CD4-positive, alpha-beta T cell treated with Interleukin-6 at 100 ng/mL for 8 hours (primary cell): ENCODE measurements around the gene PRKCE.
A peak's percentile ranks its signal among the peaks of the same experiment; 100 is the strongest.

ENCODE experiments used
- DNase-seq: peaks from one replicate; pipeline ENCODE4 v3.0.0-alpha.2; 2020; ENCODE audit warnings: mixed read lengths, low spot score

Gene PRKCE

DNA sequence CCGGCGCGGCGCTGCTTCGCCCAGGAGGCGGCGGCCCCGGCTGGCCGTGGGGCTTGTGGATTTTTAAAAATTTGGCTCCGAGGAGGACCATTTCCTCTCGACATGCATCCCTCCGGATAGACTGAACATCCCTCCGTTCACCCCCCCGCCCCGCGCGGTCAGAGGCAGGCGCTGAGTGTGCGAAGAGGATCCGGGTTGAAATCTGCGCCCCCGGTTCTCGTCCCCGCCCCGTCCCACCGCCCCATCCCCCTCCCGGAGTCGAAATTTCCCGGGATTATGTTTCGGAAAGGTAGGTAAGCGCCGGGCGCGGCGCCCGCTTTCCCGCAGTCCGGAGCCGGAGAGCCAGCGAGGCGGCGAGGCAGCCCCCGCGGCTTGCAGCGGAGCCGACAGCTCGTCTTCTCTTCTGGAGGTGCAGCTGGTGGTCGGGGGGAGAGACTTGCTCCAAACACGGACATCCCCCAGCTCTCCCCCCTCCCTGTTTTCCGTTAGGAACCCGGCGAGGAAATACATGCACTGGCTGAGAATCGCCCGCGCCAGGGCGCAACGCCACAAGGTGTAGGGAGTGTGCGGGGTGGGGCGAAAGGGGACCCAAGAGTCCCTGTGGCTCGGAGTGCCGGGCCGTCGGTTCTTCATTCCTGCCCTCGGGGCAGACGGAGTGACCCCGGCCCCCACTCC lies at the start of gene PRKCE:
Gene PRKCE, plus strand, starts transcription at position 261 of the 675 bp plus-strand sequence.
- peak; percentile 45 for DNase-seq

DNA sequence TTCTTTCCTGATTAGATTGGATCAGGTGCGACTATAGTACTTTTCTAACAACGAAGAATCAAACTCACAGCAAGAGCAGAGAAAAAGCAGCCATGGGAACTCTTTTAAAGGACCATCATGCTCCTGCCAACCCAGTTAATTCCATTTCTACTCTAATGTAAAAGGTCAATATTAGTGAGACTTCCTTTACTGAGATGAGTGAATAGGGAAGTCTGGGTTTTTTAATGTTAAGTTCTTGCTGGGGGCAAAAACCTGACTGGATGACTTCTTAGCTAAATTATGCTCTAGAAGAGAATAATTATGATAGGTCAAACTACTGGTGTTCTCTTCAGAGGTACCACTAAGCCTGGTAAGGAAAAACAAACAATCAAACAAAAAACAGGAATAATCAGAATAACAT lies 48.9 kb upstream of the PRKCE start:
- no peak for DNase-seq

DNA sequence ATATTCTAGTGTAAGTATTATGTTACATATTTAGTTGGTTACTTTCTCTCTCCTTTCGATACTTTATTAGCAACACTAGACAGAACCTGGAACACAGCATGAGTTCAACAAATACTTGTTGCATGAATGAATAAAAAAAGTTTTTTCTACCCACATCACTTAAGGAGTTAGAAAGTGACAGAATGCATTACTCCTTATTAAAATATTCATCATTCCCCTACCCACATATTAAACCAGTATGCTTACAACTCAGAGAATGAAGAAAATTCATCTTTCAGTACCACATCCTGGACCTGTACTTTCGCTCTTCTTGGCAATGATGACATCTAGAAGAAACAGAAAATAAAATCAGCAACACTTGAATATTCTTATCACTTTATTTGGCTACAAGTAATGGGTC lies 46.4 kb upstream of the PRKCE start:
- no peak for DNase-seq

DNA sequence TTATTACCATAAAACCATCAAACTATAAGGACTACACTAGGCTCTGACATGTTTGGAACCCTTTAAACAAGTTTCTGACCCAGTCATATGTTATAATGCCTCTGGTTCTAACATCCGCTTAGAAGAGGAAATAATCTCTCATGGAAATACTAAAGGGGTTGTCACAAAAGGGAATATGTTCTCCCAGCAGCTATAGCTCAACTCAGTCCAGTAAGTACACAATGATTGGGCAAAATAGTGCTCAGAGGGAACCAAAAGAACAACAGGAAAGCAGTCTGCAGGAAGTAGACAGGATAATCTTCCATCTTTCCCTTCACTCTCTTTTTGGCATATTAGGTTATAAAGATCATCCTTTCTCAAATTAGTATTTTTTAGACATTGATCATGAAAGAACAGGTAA lies 44.7 kb upstream of the PRKCE start:
- no peak for DNase-seq

DNA sequence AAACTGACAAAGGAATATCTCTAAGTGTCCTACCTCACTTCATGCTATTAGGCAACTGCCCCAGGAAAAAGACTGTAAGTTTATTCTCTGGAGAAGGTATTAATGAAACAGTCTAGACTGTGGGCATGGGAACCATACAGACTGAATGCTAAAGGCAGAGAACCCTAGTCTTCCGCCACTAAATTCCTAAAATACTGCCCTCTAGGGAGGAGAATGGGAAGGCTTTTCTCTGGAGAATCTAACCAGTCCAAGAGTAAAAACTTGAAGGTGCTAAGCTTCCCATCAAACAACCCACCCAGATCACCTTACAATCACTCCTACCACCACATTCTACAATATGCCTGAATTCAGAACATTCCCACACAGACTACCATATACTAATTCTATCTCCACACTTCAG lies 43.8 kb upstream of the PRKCE start:
- no peak for DNase-seq

DNA sequence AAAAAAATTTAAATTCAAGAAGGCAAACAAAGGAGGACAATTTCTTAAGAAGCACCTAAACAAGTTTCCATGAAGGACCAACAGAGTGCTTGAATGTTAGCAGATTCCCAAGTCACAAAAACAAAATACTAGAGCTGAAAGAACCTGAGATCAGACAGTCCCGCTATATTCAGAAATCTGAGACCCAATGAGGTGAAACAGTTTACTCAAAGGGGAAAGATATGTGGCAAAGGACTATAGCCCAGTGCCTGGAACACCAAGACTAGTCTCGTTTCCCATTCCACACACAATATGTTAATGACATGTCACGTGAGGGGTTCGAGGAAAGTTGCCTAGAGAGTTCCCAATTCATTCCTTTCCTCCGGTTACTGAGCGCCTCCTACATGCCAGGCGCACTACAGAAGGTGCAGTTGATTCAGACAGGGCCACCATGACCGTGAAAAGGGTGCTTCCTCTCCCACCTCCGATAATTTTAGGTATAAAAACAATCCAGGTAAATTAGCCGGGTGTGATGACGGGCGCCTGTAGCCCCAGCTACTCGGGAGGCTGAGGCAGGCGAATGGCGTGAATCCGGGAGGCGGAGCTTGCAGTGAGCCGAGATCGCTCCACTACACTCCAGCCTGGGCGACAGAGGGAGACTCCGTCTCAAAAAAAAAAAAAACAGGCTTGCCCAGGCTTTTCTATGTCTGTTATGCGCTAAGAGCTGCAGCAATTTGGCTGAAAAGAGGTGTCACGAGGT lies 41.0 kb upstream of the PRKCE start:
- DNase-seq: peak; percentile 8

DNA sequence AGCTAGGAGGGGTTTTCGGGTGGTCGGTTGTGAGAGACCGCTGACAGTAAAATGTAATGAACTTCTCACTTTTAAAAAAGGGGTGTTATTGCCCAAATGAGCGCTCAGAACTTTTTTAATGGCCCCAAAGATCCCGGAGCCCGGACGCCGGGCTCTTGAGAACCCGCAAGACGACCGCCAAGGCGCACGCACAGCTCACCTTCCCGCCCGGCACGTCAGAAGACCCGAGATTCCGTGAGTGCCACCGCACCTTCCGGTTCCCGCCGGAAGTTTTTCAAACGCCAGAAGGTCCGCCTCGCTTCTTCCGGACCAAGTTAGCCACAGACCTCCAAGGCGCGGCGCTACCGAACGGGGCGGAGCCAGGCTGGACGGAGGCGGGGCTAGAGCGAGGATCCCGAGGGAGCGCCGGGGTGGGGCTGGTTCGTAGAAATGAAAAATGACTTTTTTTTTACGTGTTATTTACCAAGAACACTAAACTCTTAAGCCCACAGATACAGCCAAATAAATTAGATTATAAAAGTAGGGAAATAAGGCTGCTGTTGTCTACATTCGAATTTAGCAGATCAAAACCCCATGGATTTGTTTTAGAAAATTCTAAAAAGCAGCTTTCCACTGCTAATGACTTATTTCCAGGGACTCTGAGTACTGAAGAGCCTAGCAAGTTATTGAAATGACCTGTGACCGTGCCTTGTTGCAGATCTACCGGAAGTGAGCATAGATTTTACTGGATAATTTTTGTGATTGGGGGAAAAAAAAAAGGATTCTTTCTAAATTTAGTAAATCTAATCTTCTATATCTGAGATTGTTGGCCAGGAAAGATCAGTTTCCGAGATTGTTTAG lies 40.2 kb upstream of the PRKCE start, which contains the start of gene SRBD1:
Gene SRBD1, minus strand, starts transcription at position 248 of the 840 bp plus-strand sequence. CDS start 5,826 bp downstream, outside the sequence.
- peak; percentile 86 for DNase-seq

DNA sequence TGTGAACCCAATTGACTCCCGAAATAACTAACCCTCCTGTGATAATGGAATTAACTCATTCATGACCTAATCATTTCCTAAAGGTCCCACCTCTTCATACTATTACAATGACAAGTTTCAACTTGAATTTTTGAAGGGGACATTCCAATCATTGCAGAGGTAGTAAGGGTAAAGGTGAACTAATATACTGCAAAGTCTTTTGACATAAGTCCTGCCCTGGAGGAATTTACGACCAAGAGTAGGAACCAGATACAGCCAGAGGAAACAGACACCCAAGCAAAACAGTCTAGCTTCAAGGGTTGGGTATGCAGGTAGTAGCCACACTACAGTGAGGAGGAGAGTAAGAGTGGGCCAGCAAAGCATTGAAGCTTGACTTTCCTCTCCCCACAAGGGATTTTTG lies 39.2 kb upstream of the PRKCE start:
- no peak for DNase-seq

DNA sequence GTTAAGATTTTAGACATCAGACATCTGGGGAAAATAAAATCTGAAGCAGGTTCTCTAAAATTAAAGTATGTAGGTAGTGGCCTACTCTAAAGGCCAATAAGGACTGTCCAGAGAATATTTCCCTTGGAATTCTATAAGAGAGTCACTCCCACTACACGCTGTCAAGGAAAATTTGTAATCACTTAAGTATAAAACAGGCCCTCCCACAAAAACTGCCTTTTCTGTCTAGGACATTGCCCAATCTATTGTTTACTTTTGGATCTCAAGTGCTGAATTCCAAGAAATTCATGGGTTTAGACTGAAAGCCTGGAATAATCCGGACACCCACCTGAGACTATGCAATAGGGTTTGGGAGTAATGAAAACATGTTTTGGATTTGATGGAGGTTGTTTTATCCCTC lies 38.7 kb upstream of the PRKCE start:
- no peak for DNase-seq

DNA sequence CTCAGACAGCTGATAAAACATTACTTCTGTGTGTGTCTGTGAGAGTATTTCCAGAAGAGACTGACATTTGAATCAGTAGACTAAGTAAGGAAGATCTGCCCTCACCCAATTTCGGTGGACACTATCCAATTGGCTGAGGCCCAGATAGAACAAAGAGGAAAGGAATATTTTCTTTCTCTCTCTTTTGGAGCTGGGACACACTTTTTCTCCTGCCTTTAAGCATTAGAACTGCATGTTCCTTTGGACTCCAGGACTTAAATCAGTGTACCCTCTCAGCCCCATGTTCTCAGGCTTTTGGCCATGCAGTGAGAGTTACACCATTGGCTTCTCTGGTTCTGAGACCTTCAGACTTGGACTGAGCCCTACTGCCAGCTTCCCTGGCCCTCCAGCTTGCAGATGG lies 37.1 kb upstream of the PRKCE start:
- no peak for DNase-seq

DNA sequence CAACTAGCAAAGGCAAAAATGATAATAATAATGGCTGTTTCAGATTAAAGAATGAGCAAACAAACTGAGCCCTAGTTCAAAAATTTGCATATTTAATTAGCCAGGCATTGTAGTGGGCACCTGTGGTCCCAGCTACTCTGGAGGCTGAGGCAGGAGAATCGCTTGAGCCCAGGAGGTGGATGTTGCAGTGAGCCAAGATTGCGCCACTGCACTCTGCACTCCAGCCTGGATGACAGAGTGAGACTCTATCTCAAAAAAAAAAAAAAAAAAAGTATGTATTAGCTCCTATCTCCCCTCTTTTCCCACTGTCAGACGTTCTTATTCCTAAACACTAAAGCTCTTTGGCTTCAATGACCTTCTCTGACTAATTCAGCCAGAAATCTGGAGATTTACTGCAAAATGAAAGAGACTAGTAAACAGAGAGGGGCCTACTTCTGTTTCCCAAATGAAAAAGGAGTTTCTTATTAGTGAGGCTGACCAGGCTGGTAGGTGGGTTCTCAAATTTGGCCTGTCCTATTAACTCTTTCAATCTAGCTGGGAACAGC lies 36.5 kb upstream of the PRKCE start:
- no peak for DNase-seq

DNA sequence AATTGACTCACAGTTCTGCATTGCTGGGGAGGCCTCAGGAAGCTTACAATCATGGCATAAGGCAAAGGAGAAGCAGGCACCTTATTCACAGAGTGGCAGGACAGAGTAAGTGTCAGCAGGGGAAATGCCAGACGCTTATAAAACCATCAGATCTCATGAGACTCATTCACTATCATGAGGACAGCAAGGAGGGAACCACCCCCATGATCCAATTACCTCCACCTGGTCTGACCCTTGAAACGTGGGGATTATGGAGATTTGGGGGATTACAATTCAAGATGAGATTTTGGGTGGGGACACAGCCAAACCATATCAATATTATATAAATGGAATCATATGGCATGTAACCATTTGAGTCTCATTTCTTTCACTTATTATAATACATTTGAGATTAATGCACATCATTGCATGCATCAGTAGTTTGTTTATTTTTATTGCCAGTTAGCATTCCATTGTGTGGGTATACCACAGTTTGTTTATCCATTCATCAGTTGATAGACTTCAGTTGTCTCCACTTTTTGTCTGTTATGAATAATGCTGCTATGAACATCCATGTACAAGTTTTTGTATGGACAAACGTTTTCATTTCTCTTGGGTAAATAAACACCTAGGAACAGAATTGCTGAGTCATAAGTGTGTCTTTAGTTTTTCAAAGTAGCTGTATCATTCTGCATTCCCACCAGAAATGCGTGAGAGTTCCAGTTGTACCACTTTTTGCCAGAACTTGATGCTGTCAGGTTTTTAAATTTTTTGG lies 34.6 kb upstream of the PRKCE start:
- no peak for DNase-seq

DNA sequence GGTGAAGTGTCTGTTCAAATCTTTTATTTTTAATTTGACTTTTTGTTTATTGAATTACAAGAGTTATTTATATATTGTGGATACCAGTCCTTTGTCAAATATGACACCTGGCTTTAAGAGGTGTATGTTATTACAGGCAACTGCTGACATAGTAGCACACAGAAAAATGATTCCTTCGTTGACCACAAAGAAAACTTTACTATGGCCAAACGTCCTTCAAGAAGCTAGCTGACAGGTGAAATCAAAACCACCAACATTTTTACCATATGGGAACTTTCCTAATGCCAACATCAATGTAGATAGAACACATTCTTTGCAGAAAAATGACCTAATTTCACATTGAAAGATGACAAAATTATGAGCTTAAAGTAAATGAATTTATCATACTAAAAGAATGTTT lies 34.0 kb upstream of the PRKCE start:
- no peak for DNase-seq

DNA sequence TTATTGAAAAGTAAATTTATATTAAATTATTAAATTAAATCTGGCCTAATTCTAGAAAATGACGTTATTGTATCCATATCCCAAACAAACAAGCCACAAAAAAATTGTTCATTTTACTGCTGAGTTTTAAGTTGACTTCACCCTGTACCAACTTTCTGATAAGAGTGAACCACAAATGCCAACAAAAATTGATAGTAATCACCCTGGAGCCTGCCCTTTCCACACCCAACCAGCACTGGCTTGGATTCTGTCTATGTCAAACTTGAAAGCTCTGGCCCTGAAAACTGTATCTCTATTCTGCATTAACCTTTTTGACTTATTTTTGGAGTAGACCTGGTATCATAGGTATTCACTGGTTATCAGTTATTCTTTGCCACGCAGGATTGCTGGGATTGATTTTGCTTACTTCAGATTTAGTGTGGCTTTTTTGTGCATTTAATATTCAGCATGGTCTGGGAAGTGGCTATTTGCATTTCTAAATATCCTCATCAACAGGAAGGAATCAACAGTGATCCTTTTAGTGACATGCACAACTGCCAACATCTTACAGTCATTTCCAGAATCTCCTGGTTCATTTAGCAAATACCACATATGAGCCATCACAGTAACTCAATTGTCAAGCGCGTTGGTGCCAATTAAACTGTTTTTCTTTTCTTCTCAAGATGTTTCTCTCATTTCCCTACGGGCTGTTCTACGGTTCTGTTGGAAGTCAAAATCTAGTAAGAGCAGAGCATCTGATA lies 29.0 kb upstream of the PRKCE start:
- DNase-seq: no peak

DNA sequence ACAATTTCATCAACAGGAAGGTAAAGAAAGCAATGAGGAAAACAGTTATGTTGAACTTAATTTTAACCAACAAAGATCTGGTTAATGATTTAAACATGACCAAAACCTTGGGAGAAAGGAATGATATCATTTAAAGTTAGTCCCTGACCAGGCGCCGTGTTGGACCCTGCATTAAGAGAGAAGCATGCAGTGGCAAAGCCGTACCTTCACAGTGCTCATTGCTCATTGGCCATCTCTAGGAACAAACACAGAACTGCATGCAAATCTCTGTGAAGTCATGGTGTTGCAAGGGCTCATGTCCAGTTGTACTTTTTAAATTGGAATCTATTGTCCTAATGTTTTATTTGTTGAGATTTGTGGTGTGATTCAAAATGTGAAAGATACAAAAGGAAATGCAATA lies 28.4 kb upstream of the PRKCE start:
- no peak for DNase-seq

DNA sequence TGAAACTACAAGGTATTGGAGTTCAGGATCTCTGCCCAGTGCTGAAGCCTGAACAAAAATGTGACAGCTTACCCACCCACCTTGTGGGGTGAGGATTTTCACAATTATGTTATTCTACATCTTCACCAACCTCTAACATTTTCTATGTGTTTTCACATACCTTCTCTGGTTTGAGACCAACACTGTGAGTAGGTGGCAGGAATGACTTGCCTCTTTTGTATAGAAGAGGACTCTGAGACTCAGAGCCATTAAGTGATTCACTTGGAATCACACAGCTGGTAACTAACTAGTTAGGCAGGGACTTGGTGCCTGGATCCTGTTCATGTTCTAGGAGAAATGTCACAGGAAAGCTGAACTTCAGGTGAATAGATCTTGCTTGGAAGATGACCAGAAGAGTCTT lies 25.7 kb upstream of the PRKCE start:
- no peak for DNase-seq

DNA sequence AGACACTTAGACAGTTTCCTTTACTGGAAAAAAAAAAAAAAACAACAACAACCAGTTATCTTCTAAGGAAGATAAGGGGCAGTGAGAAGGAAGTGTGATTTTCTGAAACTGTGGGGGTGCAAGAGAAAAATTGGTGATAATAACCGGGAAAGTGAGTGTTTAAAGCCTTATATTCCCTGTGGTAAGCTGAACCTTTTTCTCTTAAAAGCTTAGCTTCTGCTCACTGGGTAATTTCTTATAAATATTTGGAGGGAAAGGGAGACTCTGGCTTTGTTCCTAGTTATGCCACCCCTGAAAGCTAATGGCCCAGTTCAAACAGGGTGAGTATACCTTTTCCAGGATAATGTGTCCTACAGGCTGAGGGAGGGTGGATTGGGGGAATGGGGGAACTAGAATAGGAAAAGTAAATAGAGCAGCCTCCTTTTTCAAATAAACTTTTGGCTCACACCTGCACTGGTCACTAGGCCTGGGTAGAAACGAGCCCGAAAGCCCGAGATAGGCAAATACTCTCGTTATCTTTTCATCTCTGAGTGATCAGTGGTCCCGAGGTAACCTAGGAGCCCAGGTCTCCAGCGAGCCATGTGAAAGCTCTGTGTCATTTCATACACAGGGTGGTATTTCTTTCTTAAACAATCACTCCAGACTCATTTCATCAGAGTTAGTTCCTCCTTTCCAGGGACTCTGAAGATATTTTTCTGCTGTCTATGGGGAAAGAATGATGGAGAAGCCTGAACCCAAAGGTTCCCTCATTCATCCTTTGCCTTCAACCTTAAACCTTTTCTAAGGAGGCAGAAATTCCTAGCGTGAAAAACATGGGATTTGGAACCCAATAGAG lies 24.9 kb upstream of the PRKCE start:
- no peak for DNase-seq

DNA sequence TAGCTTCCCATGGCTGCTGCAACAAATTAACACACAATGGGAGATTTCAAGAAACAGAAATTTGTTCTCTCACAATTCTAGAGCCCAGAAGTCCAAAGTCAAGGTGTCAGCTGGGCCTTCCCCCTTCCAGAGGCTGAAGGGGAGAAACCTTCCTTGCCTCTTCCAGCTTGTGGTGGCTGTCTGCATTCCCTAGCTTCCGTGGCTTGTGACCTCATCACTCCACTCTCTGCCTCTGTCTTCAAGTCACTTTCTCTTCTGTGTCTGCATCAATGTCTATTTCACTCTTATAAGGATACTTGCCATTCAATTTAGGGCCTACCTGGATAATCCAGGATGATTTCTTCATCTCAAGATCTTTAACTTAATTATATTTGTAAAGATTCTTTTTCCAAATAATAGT lies 23.6 kb upstream of the PRKCE start:
- DNase-seq: no peak

DNA sequence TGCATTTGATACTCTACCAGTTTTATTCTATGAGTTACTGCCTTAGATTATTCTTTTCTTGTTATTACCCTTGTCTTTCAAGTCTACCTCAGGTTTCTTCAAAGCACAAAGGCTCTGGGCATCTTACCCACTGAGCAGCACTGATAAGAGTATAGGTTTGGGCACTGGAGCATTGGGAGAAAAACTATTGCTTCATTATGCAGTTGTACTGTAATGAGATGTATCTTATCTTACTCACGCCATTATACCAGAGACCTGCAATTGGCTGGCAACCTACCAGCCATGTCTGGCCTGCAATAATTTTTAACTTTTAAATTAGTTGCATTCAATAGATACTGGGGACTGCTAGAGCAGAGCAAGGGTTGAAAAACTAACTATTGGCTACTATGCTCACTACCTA lies 21.5 kb upstream of the PRKCE start:
- no peak for DNase-seq

DNA sequence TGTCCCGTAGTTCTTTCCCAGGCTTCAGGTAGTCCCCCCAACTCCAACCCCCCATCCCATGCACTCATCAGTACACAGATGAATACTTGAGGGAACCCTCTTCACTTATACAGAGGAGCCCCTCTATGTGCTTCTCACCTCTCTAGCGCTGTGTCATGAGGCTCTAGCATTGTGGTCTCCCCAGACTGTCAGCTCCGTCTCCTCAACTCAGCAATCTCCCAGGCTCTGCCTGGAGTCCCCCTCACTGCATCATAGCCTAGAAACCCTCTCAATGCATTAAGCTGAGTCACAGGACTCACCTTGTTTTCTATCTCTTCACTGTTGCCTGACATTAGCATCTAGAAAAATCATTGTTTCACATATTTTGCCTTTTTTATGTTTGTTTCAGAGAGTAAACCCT lies 20.2 kb upstream of the PRKCE start:
- DNase-seq: no peak
